ENCODE results near the gene SLC15A5.

SLC15A5 gene

DNA sequence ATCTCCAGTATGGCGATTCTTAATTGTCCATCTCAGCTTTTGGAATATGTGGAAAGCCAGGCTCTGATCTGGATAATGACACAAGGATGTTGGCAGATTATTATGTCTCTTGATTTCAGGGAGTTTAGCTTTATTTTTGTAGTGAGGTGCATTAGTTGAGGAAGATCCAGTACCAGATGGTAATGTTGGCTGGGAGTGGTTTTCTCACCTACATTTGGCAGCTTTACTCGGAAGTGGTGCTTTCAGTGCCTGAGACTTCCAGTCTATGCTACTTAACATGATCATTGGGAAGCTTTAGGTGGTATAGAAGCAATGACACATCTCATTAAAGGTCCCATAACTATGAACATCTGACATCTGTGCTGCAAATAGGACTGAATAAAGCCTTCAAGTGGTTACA, 7.5 kb downstream of the SLC15A5 start:
- DNase-seq (ENCODE audit: insufficient read length, low spot score) (no peak), FAIRE-seq (no peak)
- TF ChIP-seq, protein P1, sequence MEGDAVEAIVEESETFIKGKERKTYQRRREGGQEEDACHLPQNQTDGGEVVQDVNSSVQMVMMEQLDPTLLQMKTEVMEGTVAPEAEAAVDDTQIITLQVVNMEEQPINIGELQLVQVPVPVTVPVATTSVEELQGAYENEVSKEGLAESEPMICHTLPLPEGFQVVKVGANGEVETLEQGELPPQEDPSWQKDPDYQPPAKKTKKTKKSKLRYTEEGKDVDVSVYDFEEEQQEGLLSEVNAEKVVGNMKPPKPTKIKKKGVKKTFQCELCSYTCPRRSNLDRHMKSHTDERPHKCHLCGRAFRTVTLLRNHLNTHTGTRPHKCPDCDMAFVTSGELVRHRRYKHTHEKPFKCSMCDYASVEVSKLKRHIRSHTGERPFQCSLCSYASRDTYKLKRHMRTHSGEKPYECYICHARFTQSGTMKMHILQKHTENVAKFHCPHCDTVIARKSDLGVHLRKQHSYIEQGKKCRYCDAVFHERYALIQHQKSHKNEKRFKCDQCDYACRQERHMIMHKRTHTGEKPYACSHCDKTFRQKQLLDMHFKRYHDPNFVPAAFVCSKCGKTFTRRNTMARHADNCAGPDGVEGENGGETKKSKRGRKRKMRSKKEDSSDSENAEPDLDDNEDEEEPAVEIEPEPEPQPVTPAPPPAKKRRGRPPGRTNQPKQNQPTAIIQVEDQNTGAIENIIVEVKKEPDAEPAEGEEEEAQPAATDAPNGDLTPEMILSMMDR (IDR thresholded peaks at IDR 0.05; ENCODE audit: insufficient read depth, missing control alignments): no peak

DNA sequence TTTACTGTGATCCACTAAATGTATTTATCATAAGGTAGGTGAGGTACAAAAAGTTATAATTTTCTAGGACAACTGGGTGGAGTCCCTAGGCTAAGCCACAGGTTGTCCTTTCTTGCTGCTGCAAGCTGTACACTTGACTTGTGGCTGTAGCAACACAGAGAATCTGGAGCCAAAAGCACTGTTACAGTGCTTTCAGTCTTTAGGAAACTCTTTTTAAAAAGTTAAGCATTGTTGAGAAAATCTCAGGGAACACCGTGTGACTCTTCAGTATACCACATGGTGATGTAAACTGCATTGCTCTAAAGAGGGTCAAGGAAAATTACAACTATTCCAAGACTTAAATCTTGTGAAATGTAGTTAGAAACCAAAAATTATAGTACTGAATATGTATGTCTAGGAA, 11.4 kb downstream of the SLC15A5 start:
- TF ChIP-seq, protein P1 (IDR thresholded peaks at IDR 0.05; ENCODE audit: insufficient read depth, missing control alignments): no peak
- DNase-seq (ENCODE audit: insufficient read length, low spot score): no peak
- no peak for FAIRE-seq

DNA sequence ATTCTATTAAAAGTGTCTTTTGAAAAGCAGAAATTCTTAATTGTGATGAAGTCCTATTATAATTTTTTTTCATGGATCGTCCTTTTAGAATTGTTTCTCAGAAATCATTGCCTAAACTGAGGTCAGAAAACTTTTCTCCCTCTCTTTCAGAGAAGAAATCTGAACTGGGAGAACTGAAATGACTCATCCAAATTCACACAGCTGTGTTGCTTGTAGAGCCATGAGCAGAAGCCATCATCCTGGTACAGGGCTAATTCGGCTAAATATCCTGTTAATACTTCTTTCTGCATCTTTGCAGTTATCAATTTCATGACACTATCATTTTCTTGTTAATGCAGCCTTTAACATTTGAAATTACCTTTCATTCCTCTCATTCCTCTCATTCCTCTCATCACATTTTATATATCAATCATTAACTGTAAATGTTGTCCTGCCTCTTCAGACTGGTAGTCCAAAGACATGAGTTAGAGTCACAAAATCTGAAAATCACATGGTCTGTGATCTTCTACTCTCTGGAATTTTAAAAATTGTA, 15.5 kb downstream of the SLC15A5 start:
- no peak for DNase-seq (ENCODE audit: insufficient read length, low spot score)
- TF ChIP-seq, protein P1 (IDR thresholded peaks at IDR 0.05; ENCODE audit: insufficient read depth, missing control alignments): no peak
- no peak for FAIRE-seq

DNA sequence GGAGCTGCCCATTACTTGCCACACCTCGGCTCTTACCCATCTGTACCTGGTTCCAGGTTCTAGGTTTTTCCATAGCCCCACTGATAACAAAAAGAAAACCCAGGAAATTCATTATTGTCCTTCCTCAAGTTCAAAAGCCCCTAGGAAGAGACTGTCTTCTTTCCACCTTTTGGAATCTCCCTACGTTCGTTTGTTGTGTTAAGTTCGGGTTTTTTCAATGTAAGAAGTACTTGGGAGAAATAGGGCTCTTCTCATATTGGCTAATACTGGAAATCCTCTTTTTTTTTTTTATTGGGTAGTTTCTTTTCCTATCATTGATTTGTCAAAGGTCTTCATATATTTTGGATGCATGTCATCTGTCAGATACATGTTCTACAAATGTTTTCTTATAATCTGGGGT, 17.3 kb downstream of the SLC15A5 start:
- TF ChIP-seq, protein P1 (IDR thresholded peaks at IDR 0.05; ENCODE audit: insufficient read depth, missing control alignments): no peak
- no peak for DNase-seq (ENCODE audit: insufficient read length, low spot score)
- no peak for FAIRE-seq

DNA sequence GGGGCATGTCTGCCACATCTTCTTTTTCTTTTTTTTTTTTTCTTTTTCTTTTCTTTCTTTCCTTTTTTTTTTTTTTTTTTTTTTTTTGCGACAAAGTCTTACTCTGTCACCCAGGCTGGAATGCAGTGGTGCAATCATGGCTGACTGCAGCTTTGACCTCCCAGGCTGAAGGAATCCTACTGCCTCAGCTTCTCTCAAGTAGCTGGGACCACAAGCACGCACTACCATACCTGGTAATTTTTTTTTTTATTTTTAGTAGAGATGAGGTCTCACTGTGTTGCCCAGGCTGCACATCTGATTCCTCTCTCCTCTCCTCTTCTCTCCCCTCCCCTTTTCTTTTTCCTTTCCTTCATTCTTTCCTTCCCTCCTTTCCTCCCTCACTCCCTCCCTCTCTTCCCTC, 18.5 kb downstream of the SLC15A5 start:
- no peak for DNase-seq (ENCODE audit: insufficient read length, low spot score)
- FAIRE-seq: no peak
- TF ChIP-seq, protein P1 (IDR thresholded peaks at IDR 0.05; ENCODE audit: insufficient read depth, missing control alignments): no peak

DNA sequence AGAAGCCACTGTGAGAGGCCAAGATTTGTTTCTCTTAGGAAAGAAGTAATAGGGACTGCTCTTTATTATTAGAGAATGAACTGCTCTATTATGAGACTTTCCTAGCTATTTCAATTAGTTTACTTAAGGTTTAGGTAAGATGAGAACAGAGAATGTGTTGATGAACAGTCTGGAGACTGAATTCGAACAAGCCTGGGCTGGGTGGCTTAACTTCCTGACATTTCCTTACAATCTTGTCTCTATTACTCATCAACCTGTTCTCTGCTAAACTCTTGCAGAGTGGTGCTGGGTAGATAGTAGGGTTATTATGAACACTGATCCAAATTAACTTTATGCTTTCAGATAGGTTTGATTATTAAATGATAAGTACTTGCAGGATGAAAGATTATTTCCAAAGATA, 31.2 kb downstream of the SLC15A5 start:
- no peak for DNase-seq (ENCODE audit: insufficient read length, low spot score)

DNA sequence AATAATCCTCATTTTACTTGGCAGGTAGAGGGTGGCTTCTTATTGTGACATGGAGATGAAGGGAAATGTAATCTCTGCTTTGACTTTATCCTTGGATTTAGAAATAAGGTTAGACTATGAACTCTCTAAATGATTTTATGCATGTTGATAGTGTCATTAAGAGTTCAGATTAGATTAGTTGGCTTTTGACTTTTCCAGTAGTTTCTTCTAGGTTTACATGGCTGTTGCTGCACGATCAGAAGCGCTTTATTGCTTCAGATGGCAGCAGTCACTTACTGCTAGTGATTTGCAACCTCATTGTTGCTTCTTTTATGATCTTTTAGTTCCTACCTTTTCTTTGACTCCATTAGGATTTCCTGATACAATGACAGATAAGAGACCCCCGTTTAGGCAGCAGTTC, 32.3 kb downstream of the SLC15A5 start:
- DNase-seq (ENCODE audit: insufficient read length, low spot score) (no peak), FAIRE-seq (no peak)
- TF ChIP-seq, protein P1 (IDR thresholded peaks at IDR 0.05; ENCODE audit: insufficient read depth, missing control alignments): no peak

More for the DNA sequence above, 31.2 kb downstream of the SLC15A5 start:
- no peak for FAIRE-seq
- TF ChIP-seq, protein P1 (IDR thresholded peaks at IDR 0.05; ENCODE audit: insufficient read depth, missing control alignments): no peak
